K562 (cell line): ENCODE measurements around the gene KBTBD12. TPM values are rescaled to one million over a fixed set of nuclear protein-coding genes. Genes with fewer than 3 reads are reported as not detected.

Source experiments
- ATAC-seq: fragments of 200-7000 bp; cut with Tn5 transposase; 3 replicates; pipeline ENCODE4 v1.9.1; 2020; ENCODE audit warnings: moderate library complexity
- BruUV-seq: library from RNA; stranded (reverse); fragments of 400-500 nt; replicated peaks from 2 replicates; lab custom pipeline; 2021; lab: Mats Ljungman, UMichigan
- CTCF ChIA-PET: fragments of 300-600 bp; formaldehyde crosslinking; extraction: SDS; loops from one replicate; lab custom pipeline; 2021; ENCODE audit warnings: low intra/inter-chr PET ratio; lab: Yijun Ruan, JAX
- POLR2A ChIA-PET: fragments of 300-600, 350-650 bp; sonication (Branson Sonifier 250); formaldehyde crosslinking; extraction: SDS; loops from one replicate; lab custom pipeline; 2021; ENCODE audit warnings: antibody characterized with exemption, inconsistent platforms; lab: Yijun Ruan, JAX
- DNase-seq, 4 experiments: peaks; one replicate each; pipeline versions ENCODE4 v3.0.0 to v3.0.0-alpha.2; 2011 to 2018; ENCODE audit warnings: low spot score in 3 of 4, mixed read lengths in 3 of 4; ENCODE audit errors: extremely low read depth in 1 of 4
- FAIRE-seq: peaks from 2 replicates; lab custom pipeline; 2011; peaks lifted over from hg19 to GRCh38; lab: Jason Lieb, UNC
- H2AFZ ChIP-seq: 2 replicates; pipeline ENCODE4 v1.6.0; 2011; ENCODE audit warnings: low read depth, low read length, control low read depth, inconsistent platforms
- H3K27ac ChIP-seq: fragments of 200-600 bp; 3 replicates; pipeline ENCODE4 v1.8.0; 2011; ENCODE audit warnings: low read depth, mild to moderate bottlenecking, control low read depth, inconsistent platforms, low read length, moderate library complexity, mixed read lengths; ENCODE audit errors: extremely low read depth
- H3K27me3 ChIP-seq, 2 experiments: fragments of 300-600 bp in 1 of 2; 2 replicates in 1 of 2; 3 replicates in 1 of 2; pipeline versions ENCODE4 v1.6.0 to v1.8.0; 2011; ENCODE audit warnings: inconsistent platforms in 2 of 2, low read length in 2 of 2, mild to moderate bottlenecking in 1 of 2, mixed read lengths in 1 of 2, moderate library complexity in 1 of 2; ENCODE audit not compliant: control insufficient read depth in 2 of 2, insufficient read depth in 2 of 2
- H3K36me3 ChIP-seq: fragments of 300-600 bp; 3 replicates; pipeline ENCODE4 v1.8.0; 2011; ENCODE audit warnings: mild to moderate bottlenecking, low read length, inconsistent platforms; ENCODE audit not compliant: control insufficient read depth, insufficient read depth
- H3K4me1 ChIP-seq, 2 experiments: fragments of 200-600 bp in 1 of 2; replicated peaks in 1 of 2; 2 replicates in 1 of 2; 3 replicates in 1 of 2; pipeline versions ENCODE4 v1.5.1 to v1.8.0; 2011; ENCODE audit warnings: inconsistent platforms in 2 of 2, low read length in 2 of 2, mild to moderate bottlenecking in 1 of 2, mixed read lengths in 1 of 2, moderate library complexity in 1 of 2; ENCODE audit not compliant: control insufficient read depth in 2 of 2, insufficient read depth in 2 of 2
- H3K4me2 ChIP-seq: 2 replicates; pipeline ENCODE4 v1.6.1; 2011; ENCODE audit warnings: low read length, control low read depth, inconsistent platforms, mixed read lengths; ENCODE audit not compliant: insufficient read depth
- H3K4me3 ChIP-seq: fragments of 200-600 bp; sonication (generic), shearing (Covaris generic); 2 replicates; pipeline ENCODE4 v1.5.1; 2016; ENCODE audit warnings: control low read depth, inconsistent platforms
- H3K79me2 ChIP-seq: fragments of 200-600 bp; 3 replicates; pipeline ENCODE4 v1.8.0; 2011; ENCODE audit warnings: low read length, inconsistent platforms; ENCODE audit not compliant: control insufficient read depth, insufficient read depth
- H3K9ac ChIP-seq, 2 experiments: 2 replicates each; pipeline versions ENCODE4 v1.6.0 to v1.6.1; 2011; ENCODE audit warnings: low read depth in 2 of 2, low read length in 2 of 2, control low read depth in 1 of 2, inconsistent platforms in 1 of 2, mild to moderate bottlenecking in 1 of 2, mixed read lengths in 1 of 2; ENCODE audit not compliant: insufficient read depth in 1 of 2
- H3K9me1 ChIP-seq: one replicate; pipeline ENCODE4 v1.6.0; 2011; ENCODE audit warnings: inconsistent platforms, mild to moderate bottlenecking, low read length, moderate library complexity; ENCODE audit not compliant: control insufficient read depth, insufficient read depth
- H3K9me3 ChIP-seq: replicated peaks from 2 replicates; pipeline ENCODE4 v1.5.1; 2011; ENCODE audit warnings: low read depth, low read length, inconsistent platforms; ENCODE audit not compliant: control insufficient read depth, insufficient read depth
- H4K20me1 ChIP-seq: replicated peaks from 2 replicates; pipeline ENCODE4 v1.6.1; 2011; ENCODE audit warnings: low read length, inconsistent platforms, mixed read lengths; ENCODE audit not compliant: control insufficient read depth, insufficient read depth
- ATF3 ChIP-seq, 2 experiments: fragments of 450-650 bp in 1 of 2; sonication (generic) in 1 of 2; formaldehyde crosslinking in 1 of 2; IDR thresholded peaks in 1 of 2; conservative IDR thresholded peaks in 1 of 2; 2 replicates each; pipeline versions ENCODE4 v1.6.1 to v1.8.1; 2016 to 2023; ENCODE audit warnings: mild to moderate bottlenecking in 2 of 2, moderate library complexity in 2 of 2, inconsistent platforms in 1 of 2, missing genetic modification reagents in 1 of 2
- ATF7 ChIP-seq: fragments of 450-650 bp; IDR thresholded peaks from 2 replicates; pipeline ENCODE4 v1.7.1; 2014; ENCODE audit warnings: mild to moderate bottlenecking, moderate library complexity
- COPS2 ChIP-seq: fragments of 450-650 bp; conservative IDR thresholded peaks from 2 replicates; pipeline ENCODE4 v1.6.1; 2016; ENCODE audit warnings: mild to moderate bottlenecking, moderate library complexity
- JUND ChIP-seq, 2 experiments: IDR thresholded peaks; 2 replicates in 1 of 2; 3 replicates in 1 of 2; pipeline ENCODE4 v1.6.1; 2011; ENCODE audit warnings: borderline replicate concordance in 2 of 2, low read depth in 2 of 2, low read length in 2 of 2, improper control_type of control experiment in 1 of 2, missing biosample characterization in 1 of 2, missing genetic modification characterization in 1 of 2, missing genetic modification reagents in 1 of 2
- WGBS: fragments of 100-300 bp; shearing (Covaris generic); methylation state at CpG from one replicate; pipeline ENCODE4 v1.1.6; 2016; ENCODE audit warnings: low coverage, mixed read lengths; ENCODE audit not compliant: insufficient coverage; ENCODE audit errors: missing lambda C conversion rate; 5-methylcytosine and 5-hydroxymethylcytosine counted together
- in situ Hi-C: fragments of 300-500 bp; cut with MboI; formaldehyde crosslinking; loops from 4 replicates; pipeline ENCODE4 v1.15.0; 2018; ENCODE audit warnings: inconsistent platforms, mixed read lengths
- intact Hi-C: fragments of 100-400 bp; cut with micrococcal nuclease; formaldehyde crosslinking; loops from 2 replicates; pipeline ENCODE4 v1.14.2; 2022
- polyA plus RNA-seq, 8 experiments: library from polyadenylated mRNA; depleted of rRNA in 4 of 8; stranded (reverse) in 5 of 8; unstranded in 3 of 8; fragments of >200 nt; fragmentation: Nextera tagmentation in 2 of 8; fragmentation: Illumina TruSeq in 1 of 8; extraction: Ambion mirVana in 2 of 8; extraction: Trizol in 1 of 8; gene quantifications; 2 replicates each; pipeline versions ENCODE4 v1.2.1 to v1.2.3, GENCODE V29; 2011 to 2014; ENCODE audit warnings: inconsistent platforms in 1 of 8, missing spikeins in 1 of 8
- total RNA-seq, 7 experiments: library from RNA; depleted of rRNA in 6 of 7; stranded (reverse); fragments of >200 nt in 6 of 7; fragmentation: Illumina TruSeq in 2 of 7; extraction: Trizol in 2 of 7; gene quantifications; 2 replicates each; pipeline versions ENCODE4 v1.2.1 to v1.2.3, GENCODE V29; 2011 to 2021; ENCODE audit warnings: low replicate concordance in 1 of 7

The KBTBD12 gene
- total and polyA plus RNA-seq, 9 of the 15 experiments (the other 6 are each of a cell fraction or from before 2014, with no cell fraction given) = not detected

- DNase-seq (peak in 3 of 4 experiments; percentile 4 to 11 (median 7)), ATAC-seq (peak; percentile 67), FAIRE-seq (no peak)
- ChIA-PET POLR2A (no interaction called here), CTCF (no interaction called here)
- H3K4me1 ChIP-seq = no peaks in the 10 kb centered on the region
- H3K9me1 ChIP-seq = no peaks in the 10 kb centered on the region
- in situ Hi-C loops = no loop called here
- no TSS peak for BruUV-seq
- H2AFZ ChIP-seq = no peak overlapping the region
- H3K9me3 ChIP-seq = no peaks in the 10 kb centered on the region
- no peak overlapping the region for H3K4me3 ChIP-seq
- H3K27me3 ChIP-seq = peaks cover 0 to 7% of the 10 kb centered on the region in 2 experiments; a peak in 2 of 5 replicates
- H4K20me1 ChIP-seq = no peaks in the 10 kb centered on the region
- no peak overlapping the region for H3K9ac ChIP-seq
- H3K27ac ChIP-seq = no peak overlapping the region
- H3K4me2 ChIP-seq = no peak overlapping the region
- no peaks in the 10 kb centered on the region for H3K79me2 ChIP-seq
- intact Hi-C loops = loop anchor here (10.0 kb wide), 2 partner anchors 277 to 387 kb away; no protein-coding TSS in a partner anchor
- H3K36me3 ChIP-seq = no peaks in the 10 kb centered on the region
- peak; percentile 55; the same call in 1 of the 2 replicates for TF ChIP-seq JUND (IDR thresholded peaks at IDR 0.05; ENCODE audit: borderline replicate concordance, low read depth, low read length)
- peak; percentile 43; the same call in 2 of the 3 replicates for TF ChIP-seq JUND (tag; IDR thresholded peaks at IDR 0.05; ENCODE audit: borderline replicate concordance, low read depth, low read length)
- peak; percentile 82 for TF ChIP-seq ATF3 (IDR thresholded peaks at IDR 0.05)
- TF ChIP-seq ATF3 (CRISPR knock-in tag; conservative IDR thresholded peaks at IDR 0.05) = no peak
- TF ChIP-seq ATF7 = peak; percentile 57; the same call in 1 of the 2 replicates
- no peak for TF ChIP-seq COPS2
- 7% methylated on average over 4 of the region's 4 CpGs for WGBS
These were observed 46.9 kb downstream of the KBTBD12 start for GRCh38 chr3:127961963-127962362.
